Stimulated activated CD8-positive, alpha-beta memory T cell treated with anti-CD3 and anti-CD28 coated beads, Interleukin-2, amount 100 ng/mL, for 48 hours (primary cell): ENCODE data around the gene SERPINE2.
A peak's percentile ranks its signal among the peaks of the same experiment; 100 is the strongest.
"Not testable (repeated sequence)": the region's sequence is repeated elsewhere in the genome, so short reads cannot be mapped to it uniquely, and the experiment has no call there.

ENCODE experiments used
- DNase-seq, 2 donors: peaks; one replicate each; pipeline ENCODE4 v3.0.0-alpha.2; 2020; ENCODE audit warnings: low read depth in 2 of 2

The SERPINE2 gene

DNA sequence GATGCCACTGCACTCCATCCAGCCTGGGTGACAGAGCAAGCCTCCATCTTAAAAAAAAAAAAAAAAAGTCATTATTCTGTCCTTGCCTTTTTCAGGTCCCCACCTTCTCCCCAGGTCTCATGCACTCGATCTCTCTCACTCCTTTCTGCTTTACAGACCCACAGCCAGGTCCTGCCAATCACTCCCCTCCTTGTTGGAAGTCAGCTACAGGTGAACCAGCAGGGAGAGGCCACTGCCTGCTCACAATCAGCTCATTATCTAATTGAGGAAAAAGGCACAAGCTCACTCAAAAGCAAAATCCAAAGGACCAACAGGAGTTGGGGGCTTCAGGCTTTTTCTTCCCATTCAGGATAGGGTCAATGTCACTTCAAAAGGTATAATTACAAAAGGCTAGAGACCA lies 96.0 kb downstream of the SERPINE2 start:
- no peak for DNase-seq

- DNase-seq, result peak; percentile 44 to 57
Measured at GRCh38 chr2:223941579-223942277, 97.4 kb downstream of the SERPINE2 start.

DNA sequence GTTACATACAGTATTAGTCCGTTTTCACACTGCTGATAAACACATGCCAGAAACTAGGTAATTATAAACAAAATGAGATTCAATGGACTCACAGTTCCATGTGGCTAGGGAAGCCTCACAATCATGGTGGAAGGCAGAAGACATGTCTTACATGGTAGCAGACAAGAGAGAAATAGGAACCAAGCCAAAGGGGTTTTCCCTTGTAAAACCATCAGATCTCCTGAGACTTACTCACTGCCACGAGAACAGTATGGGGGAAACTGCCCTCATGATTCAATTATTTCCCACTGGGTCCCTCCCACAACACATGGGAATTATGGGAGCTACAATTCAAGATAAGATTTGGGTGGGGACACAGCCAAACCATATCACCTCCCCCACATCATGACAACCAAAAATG lies 99.6 kb downstream of the SERPINE2 start:
- not testable (repeated sequence) for DNase-seq

DNA sequence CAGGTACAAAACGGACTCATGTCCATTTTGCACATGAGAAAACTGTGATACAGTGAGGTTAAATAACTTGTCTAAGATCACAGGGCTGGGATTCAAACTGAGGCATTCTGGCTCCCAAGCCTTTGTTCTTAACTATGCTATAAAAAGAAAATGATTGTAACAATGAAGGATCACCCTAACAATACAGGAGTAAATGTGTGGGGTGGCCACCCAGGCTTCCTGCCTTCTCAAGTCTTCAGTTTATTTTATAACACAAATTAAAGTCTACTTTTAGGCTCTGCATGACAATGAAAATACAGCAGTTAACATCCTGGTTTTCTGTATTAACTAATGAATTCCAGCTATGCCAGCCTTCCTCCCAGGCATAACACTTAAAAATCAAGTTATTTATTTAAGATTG lies 101.6 kb downstream of the SERPINE2 start:
- no peak for DNase-seq

GRCh38 chr2:223936862-223937326 lies 102.2 kb downstream of the SERPINE2 start:
- DNase-seq, result no peak

GRCh38 chr2:223935459-223936125 lies 103.5 kb downstream of the SERPINE2 start:
- DNase-seq, result no peak

DNA sequence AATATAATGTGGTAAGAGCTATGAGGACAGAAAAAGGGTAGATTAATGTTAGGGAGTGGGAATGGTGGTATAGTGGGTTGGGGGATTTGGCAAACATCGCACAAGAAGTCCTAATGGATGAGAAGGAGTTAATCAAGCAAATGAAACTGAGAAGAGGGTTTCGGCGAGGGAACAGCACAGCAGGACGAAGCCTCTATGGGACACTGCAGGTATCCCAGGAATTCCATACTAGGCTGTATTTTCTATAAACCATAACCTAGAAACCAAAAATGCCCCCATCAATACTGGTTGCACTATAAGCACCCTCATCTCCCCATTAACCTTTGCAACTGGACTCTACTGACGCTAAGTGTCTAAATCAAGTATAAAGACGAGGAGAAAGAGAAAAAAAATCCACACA lies 104.2 kb downstream of the SERPINE2 start:
- DNase-seq, result no peak

DNA sequence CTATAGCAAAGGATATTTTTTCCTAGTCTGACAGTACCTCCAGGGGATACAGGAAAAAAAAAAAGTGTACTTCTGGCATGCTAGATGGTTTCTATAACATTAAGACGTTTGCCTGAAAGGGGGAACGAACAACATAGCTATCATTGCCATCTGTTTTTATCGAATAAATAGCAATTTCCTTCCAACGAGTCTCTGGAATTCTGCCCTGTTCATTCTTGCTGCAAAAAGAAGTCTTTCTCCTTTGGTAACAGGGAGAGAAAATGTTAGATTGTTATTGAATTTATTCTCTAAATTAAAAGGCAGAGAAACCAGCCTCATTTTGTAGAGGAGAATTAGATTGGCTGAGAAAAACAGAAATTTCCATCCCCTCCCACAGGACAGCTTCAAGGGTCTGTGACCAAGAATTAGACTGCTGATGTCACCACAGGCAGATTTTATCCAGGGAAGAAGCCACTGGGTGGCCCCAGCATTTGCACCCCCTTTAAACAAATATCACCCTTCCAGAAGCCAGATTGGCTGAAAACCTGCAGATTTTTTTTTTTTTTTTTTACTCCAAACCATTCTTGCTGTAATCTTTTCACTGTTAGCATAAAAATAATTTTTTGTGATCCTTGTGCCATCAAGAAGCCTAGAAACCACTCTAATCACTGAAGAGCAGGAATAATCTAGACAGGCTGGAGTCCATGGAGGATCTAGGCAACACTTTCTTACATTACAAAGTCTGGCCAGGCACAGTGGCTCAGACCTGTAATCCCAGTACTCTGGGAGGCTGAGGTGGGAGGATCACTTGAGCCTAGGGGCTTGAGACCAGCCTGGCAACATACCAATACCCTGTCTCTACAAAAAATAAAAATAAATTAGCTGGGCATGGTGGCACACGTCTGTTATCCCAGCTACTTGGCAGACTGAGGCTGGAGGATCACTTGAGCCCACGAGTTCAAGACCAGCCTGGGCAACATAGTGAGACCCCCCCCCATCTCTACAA lies 106.0 kb downstream of the SERPINE2 start:
- no peak for DNase-seq

DNA sequence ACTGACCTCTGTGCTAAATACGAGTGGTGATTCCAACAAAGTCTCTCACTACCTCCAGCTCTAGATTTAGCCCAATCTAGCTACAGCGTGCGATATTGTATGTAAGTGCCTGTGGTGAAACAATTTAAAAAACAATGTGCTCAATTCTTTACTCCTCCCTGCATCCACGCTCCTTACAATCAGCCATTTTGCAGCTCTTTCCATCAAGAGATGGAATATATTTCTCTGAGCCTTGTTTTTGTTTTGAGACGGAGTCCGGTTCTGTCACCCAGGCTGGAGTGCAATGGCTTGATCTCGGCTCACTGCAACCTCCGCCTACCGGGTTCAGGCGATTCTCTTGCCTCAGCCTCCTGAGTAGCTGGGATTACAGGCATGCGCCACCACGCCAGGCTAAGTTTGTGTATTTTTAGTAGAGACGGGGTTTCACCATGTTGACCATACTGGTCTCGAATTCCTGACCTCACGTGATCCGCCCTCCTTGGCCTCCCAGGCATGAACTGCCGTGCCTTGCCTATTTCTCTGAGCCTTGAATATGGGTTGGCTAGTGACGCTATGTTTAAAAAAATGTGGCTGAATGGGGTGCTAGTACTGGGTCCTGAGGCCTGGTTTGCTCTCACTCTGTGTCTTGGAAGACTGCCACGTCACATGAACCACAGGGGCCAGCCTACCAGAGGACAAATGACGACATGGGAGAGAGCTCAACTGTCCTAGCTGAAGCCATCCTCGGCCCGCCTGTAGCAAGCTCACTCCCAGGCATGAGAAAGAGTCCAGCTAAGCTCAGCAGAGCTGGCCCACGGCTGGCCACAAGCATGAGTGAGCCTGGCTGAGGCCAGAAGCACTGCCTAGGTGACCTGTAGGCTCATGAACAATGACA lies 108.7 kb downstream of the SERPINE2 start:
- no peak for DNase-seq

DNA sequence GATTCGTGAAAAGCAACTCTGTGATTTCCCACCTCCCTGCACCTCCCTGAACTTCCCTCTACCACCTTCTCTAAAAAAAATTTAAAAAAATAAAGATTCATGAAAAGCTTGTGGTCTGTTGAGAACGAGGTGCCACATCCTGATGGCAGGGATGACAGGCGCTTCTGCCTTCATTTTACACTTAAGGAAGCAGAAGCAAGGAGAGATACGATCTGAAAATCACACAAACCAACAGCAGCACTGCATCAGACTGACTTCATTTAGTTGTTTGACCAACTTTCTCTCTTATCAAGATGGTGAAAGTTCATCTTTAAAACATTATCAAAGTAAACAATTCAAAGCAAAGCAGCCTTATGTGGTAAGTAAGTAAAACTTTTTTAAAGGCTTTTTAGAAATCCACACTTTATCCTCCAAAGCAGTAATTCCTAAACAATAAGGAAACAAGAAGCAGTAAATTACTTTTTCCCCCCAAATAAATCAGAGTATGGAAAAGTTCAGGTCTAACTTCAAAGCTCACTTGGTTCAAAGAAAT lies 109.4 kb downstream of the SERPINE2 start:
- no peak for DNase-seq

DNA sequence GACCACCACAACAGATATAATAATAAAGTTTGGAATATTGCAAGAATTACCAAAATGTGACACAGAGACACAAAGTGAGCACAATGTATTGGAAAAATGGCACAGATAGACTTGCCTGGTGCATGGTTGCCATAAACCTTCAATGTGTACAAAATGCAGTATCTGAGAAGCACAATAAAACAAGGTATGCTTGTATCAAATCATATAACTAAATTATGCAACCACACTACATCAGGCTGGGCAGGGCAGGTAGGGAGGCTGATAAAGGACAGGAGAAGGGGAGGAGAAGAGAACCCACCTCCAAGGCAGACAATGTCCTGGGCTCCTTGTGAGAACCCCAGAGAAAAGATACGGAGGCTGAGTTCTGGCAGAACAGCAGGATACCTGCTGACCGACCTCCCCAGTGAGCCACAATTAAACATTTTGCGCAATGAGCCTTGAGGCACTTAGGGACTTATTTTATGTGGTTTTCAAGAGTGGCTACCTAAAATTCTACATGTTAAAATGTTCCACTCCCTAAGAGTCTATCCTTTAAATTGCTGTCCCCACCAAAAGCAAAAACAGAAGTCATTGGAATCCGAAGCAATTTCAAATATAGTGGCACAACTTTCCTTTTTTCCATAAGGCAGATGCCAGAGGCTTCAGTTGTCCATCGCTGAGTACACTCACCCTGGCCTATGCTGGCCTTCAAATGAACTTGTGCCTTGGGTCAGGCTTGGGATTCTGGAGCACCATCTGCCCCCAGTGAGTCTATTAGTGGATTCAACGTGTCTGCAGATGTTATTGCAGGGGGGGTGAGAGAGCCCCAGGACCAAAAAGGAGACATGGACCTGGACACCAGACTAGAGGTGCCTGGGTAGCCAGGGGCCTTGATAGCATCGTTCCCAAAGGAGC lies 110.7 kb downstream of the SERPINE2 start:
- no peak for DNase-seq

DNA sequence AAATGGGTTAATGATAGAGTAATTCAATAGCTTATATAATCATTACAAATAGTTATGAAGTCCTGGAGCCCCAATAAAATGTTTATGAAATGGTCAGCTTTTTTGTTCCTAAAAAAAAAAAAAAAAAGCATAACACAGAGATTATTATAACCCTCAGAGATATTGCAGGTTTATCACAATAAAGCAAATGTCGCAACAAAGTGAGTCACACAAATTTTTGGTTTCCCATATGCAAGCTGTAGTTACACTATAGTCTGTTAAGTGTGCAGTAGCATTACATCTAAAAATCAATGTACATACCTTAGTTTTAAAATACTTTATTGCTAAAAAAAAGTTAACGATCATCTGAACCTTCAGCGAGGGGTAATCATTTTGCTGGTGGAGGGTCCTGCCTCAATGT lies 114.0 kb downstream of the SERPINE2 start:
- DNase-seq, result no peak
